ENCODE measurements around the gene DNAH5. TPM values are rescaled to one million over a fixed set of nuclear protein-coding genes. Genes with fewer than 3 reads are reported as not detected.

The DNAH5 gene
- total RNA-seq, 1 donor: 0.36 TPM

DNA sequence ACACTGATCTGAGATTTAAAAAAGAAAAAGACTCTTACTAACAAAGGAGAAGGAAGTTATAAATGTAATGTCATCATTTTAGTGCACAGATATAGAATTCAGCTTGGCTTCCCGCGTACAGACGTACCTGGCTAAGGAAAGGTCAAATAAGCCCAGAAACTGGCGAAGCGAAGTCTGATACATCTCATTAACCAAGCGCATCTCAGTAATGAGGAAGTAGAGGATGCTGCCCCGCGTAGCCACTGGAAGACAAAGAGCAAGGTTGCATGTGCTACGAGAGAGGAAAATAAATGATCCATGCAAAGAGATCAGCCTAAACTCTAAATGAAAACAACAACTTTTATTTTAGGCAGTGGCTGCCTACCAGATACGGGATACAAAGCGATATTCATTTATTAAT lies 208.8 kb downstream of the DNAH5 start:
- TF ChIP-seq, protein P1, sequence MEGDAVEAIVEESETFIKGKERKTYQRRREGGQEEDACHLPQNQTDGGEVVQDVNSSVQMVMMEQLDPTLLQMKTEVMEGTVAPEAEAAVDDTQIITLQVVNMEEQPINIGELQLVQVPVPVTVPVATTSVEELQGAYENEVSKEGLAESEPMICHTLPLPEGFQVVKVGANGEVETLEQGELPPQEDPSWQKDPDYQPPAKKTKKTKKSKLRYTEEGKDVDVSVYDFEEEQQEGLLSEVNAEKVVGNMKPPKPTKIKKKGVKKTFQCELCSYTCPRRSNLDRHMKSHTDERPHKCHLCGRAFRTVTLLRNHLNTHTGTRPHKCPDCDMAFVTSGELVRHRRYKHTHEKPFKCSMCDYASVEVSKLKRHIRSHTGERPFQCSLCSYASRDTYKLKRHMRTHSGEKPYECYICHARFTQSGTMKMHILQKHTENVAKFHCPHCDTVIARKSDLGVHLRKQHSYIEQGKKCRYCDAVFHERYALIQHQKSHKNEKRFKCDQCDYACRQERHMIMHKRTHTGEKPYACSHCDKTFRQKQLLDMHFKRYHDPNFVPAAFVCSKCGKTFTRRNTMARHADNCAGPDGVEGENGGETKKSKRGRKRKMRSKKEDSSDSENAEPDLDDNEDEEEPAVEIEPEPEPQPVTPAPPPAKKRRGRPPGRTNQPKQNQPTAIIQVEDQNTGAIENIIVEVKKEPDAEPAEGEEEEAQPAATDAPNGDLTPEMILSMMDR (IDR thresholded peaks at IDR 0.05; ENCODE audit: extremely low read depth, low read depth, low read length): no peak
- Histone ChIP-seq H3K36me3 (ENCODE audit: insufficient read depth, low read length) (no peaks in the 10 kb centered on the region), H3K9me3 (ENCODE audit: low read depth, low read length) (no peaks in the 10 kb centered on the region), H3K4me1 (ENCODE audit: insufficient read depth, low read length) (no peaks in the 10 kb centered on the region), H3K4me2 (ENCODE audit: insufficient read depth, low read length) (no peak overlapping the region), H3K4me3 (ENCODE audit: insufficient read depth, low read length) (no peak overlapping the region), H4K20me1 (ENCODE audit: insufficient read depth, low read length) (no peaks in the 10 kb centered on the region), H3K79me2 (ENCODE audit: insufficient read depth, low read length) (no peaks in the 10 kb centered on the region), H2AFZ (ENCODE audit: low read length) (no peak overlapping the region), H3K27me3 (ENCODE audit: insufficient read depth, low read length) (no peaks in the 10 kb centered on the region), H3K27ac (ENCODE audit: low read depth, low read length) (no peak overlapping the region)
- no peak for DNase-seq (ENCODE audit: insufficient read length, low spot score, missing footprints)

DNA sequence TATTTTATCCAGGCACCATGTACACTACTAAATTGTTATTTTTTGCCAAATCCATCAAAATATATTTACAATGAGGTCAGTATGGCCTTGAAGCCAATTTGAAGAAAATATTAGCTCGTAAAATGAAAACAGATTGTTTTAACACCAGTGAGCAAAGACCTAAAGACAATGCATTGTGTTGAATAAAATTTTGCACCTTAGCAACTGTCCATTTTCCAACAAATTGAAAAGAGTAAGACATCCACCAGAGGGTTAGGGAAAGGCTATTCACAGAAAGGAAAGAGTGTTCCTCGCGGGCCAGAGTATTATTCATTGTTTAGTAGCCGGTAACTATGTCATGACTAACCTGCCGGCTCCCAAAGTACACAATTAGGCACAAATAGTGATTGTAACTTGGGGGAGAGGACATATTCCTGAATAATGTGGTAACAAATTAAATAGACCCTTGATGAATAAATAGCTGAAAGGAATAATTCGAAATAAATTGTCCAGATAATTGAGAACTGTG lies 213.3 kb downstream of the DNAH5 start:
- Histone ChIP-seq H4K20me1 (ENCODE audit: insufficient read depth, low read length) (no peaks in the 10 kb centered on the region), H3K79me2 (ENCODE audit: insufficient read depth, low read length) (no peaks in the 10 kb centered on the region), H2AFZ (ENCODE audit: low read length) (no peak overlapping the region), H3K36me3 (ENCODE audit: insufficient read depth, low read length) (no peaks in the 10 kb centered on the region), H3K4me2 (ENCODE audit: insufficient read depth, low read length) (no peak overlapping the region), H3K9me3 (ENCODE audit: low read depth, low read length) (no peaks in the 10 kb centered on the region), H3K4me1 (ENCODE audit: insufficient read depth, low read length) (no peaks in the 10 kb centered on the region), H3K27ac (ENCODE audit: low read depth, low read length) (no peak overlapping the region), H3K4me3 (ENCODE audit: insufficient read depth, low read length) (no peak overlapping the region), H3K27me3 (ENCODE audit: insufficient read depth, low read length) (no peaks in the 10 kb centered on the region)
- DNase-seq (ENCODE audit: insufficient read length, low spot score, missing footprints): no peak
- TF ChIP-seq, protein P1 (IDR thresholded peaks at IDR 0.05; ENCODE audit: extremely low read depth, low read depth, low read length): no peak

DNA sequence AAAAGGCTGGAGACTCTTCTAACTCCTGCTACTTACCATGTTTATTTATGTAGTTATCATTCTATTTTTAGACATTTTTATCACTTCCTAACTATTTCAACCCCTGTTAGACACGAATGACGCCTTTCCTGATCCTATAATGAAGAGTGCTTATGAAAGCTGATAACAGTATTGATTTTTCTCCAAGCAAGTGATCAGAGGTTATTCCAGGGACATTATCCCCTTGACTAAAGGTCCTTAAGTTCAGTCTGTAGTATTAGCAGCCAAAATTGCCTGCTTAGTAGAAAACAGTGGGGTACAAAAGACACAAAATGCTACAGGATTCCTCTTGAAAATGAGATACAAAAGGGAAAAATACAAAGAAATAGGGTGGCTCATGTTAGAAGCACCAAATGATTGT lies 235.6 kb downstream of the DNAH5 start:
- Histone ChIP-seq H3K4me1 (ENCODE audit: insufficient read depth, low read length) (no peaks in the 10 kb centered on the region), H4K20me1 (ENCODE audit: insufficient read depth, low read length) (no peaks in the 10 kb centered on the region), H3K9me3 (ENCODE audit: low read depth, low read length) (no peaks in the 10 kb centered on the region), H3K4me3 (ENCODE audit: insufficient read depth, low read length) (no peak overlapping the region), H3K4me2 (ENCODE audit: insufficient read depth, low read length) (no peak overlapping the region), H3K27ac (ENCODE audit: low read depth, low read length) (no peak overlapping the region), H3K27me3 (ENCODE audit: insufficient read depth, low read length) (no peaks in the 10 kb centered on the region), H3K79me2 (ENCODE audit: insufficient read depth, low read length) (no peaks in the 10 kb centered on the region), H2AFZ (ENCODE audit: low read length) (no peak overlapping the region), H3K36me3 (ENCODE audit: insufficient read depth, low read length) (no peaks in the 10 kb centered on the region)
- DNase-seq (ENCODE audit: insufficient read length, low spot score, missing footprints): no peak
- TF ChIP-seq, protein P1 (IDR thresholded peaks at IDR 0.05; ENCODE audit: extremely low read depth, low read depth, low read length): no peak

DNA sequence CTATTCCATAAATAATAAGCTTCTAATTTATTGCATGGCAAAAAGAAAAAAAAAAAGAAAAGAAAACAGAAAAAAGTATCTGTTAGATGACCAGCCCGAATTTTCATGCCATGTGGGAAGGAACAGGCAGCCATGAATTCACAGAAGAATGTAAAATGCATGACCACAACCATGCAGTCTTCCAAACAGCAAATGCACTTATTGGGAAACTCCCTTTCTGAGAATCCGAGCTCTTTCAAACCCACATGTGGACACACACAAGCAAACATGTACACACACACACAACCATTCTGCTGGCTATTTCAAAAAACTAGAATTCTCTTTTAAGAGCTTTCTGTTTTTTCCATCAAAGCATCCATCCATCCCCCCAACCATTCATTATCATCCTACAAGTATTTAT lies 236.1 kb downstream of the DNAH5 start:
- H3K79me2 ChIP-seq (ENCODE audit: insufficient read depth, low read length): no peaks in the 10 kb centered on the region
- H3K4me2 ChIP-seq (ENCODE audit: insufficient read depth, low read length): no peak overlapping the region
- TF ChIP-seq, protein P1 (IDR thresholded peaks at IDR 0.05; ENCODE audit: extremely low read depth, low read depth, low read length): no peak
- H3K4me3 ChIP-seq (ENCODE audit: insufficient read depth, low read length): no peak overlapping the region
- H3K36me3 ChIP-seq (ENCODE audit: insufficient read depth, low read length): no peaks in the 10 kb centered on the region
- H3K27ac ChIP-seq (ENCODE audit: low read depth, low read length): no peak overlapping the region
- DNase-seq (ENCODE audit: insufficient read length, low spot score, missing footprints): no peak
- H3K27me3 ChIP-seq (ENCODE audit: insufficient read depth, low read length): no peaks in the 10 kb centered on the region
- no peaks in the 10 kb centered on the region for H3K9me3 ChIP-seq (ENCODE audit: low read depth, low read length)
- H3K4me1 ChIP-seq (ENCODE audit: insufficient read depth, low read length): no peaks in the 10 kb centered on the region
- no peak overlapping the region for H2AFZ ChIP-seq (ENCODE audit: low read length)
- H4K20me1 ChIP-seq (ENCODE audit: insufficient read depth, low read length): no peaks in the 10 kb centered on the region

Measured in osteoblast (primary cell).